HCT116 (cell line): ENCODE results near the gene CBS. TPM values are rescaled to one million over a fixed set of nuclear protein-coding genes. Genes with fewer than 3 reads are reported as not detected.

Experiments
- ATAC-seq: fragments of 200-7000 bp; cut with Tn5 transposase; 2 replicates; pipeline ENCODE4 v1.9.1; 2020; ENCODE audit warnings: mild to moderate bottlenecking, moderate library complexity
- BruUV-seq: library from RNA; stranded (reverse); fragments of 400-500 nt; replicated peaks from 2 replicates; lab custom pipeline; 2021; lab: Mats Ljungman, UMichigan
- CTCF ChIA-PET: fragments of 300-600 bp; sonication (Branson Sonifier 250); formaldehyde crosslinking; loops from one replicate; lab custom pipeline; 2021; ENCODE audit warnings: antibody characterized with exemption; lab: Charles Lee
- POLR2A ChIA-PET: fragments of 300-600, 350-600 bp; sonication (Branson Sonifier 250); formaldehyde crosslinking; loops from one replicate; lab custom pipeline; 2021; ENCODE audit warnings: antibody characterized with exemption; lab: Charles Lee
- RAD21 ChIA-PET, 2 experiments: fragments of 300-600 bp; sonication (Branson Sonifier 250); formaldehyde crosslinking; loops; one replicate each; lab custom pipeline; 2023; ENCODE audit warnings: low total read pairs in 2 of 2; ENCODE audit not compliant: uncharacterized antibody in 2 of 2, unreplicated experiment in 2 of 2, low non-redundant PET in 1 of 2; lab: Charles Lee
- DNase-seq: peaks from one replicate; pipeline ENCODE4 v3.0.0-alpha.2; 2010; ENCODE audit warnings: low read depth, low spot score
- H2AFZ ChIP-seq: fragments of 200-600 bp; shearing (Covaris generic), sonication (generic); 2 replicates; pipeline ENCODE4 v1.6.1; 2017; ENCODE audit warnings: low read depth, mixed run types, mixed read lengths, antibody characterized with exemption, low read length; ENCODE audit not compliant: poor library complexity, severe bottlenecking
- H3K27ac ChIP-seq: 2 replicates; pipeline ENCODE4 v1.5.1; 2012; ENCODE audit warnings: low read depth, low read length
- H3K27me3 ChIP-seq: fragments of 200-600 bp; sonication (generic); 2 replicates; pipeline ENCODE4 v1.6.1; 2016; ENCODE audit warnings: mixed run types, low read length, mixed read lengths; ENCODE audit not compliant: insufficient read depth
- H3K36me3 ChIP-seq, 2 experiments: fragments of 200-500 bp in 1 of 2; fragments of 200-600 bp in 1 of 2; sonication (Bioruptor generic) in 1 of 2; sonication (generic) in 1 of 2; 2 replicates each; pipeline versions ENCODE4 v1.5.1 to v1.6.1; 2014 to 2016; ENCODE audit warnings: low read length in 2 of 2, inconsistent platforms in 1 of 2, mixed read lengths in 1 of 2, mixed run types in 1 of 2; ENCODE audit not compliant: insufficient read depth in 2 of 2, control insufficient read depth in 1 of 2
- H3K4me1 ChIP-seq, 2 experiments: fragments of 200-600 bp in 1 of 2; sonication (generic) in 1 of 2; 2 replicates each; pipeline versions ENCODE4 v1.5.1 to v1.6.1; 2012 to 2017; ENCODE audit warnings: low read length in 2 of 2, inconsistent platforms in 1 of 2, mild to moderate bottlenecking in 1 of 2, mixed read lengths in 1 of 2, mixed run types in 1 of 2, moderate library complexity in 1 of 2; ENCODE audit not compliant: insufficient read depth in 2 of 2, control insufficient read depth in 1 of 2
- H3K4me2 ChIP-seq: fragments of 200-600 bp; sonication (generic); 2 replicates; pipeline ENCODE4 v1.6.1; 2017; ENCODE audit warnings: mixed run types, low read length, mixed read lengths
- H3K4me3 ChIP-seq, 2 experiments: fragments of 200-600 bp in 1 of 2; sonication (generic) in 1 of 2; replicated peaks in 1 of 2; 2 replicates each; pipeline ENCODE4 v1.5.1; 2011 to 2016; ENCODE audit warnings: low read length in 2 of 2, control low read depth in 1 of 2, low read depth in 1 of 2, mild to moderate bottlenecking in 1 of 2, mixed read lengths in 1 of 2, mixed run types in 1 of 2
- H3K79me2 ChIP-seq: fragments of 200-600 bp; sonication (generic); 2 replicates; pipeline ENCODE4 v1.6.1; 2017; ENCODE audit warnings: mild to moderate bottlenecking, mixed run types, low read length, moderate library complexity, mixed read lengths; ENCODE audit not compliant: insufficient read depth
- H3K9ac ChIP-seq: fragments of 200-600 bp; sonication (generic); 2 replicates; pipeline ENCODE4 v1.6.1; 2016; ENCODE audit warnings: low read length, mixed read lengths
- H3K9me2 ChIP-seq: fragments of 200-600 bp; sonication (generic), shearing (Covaris generic); 2 replicates; pipeline ENCODE4 v1.6.1; 2017; ENCODE audit warnings: mixed run types, mild to moderate bottlenecking, moderate library complexity; ENCODE audit not compliant: insufficient read depth
- H3K9me3 ChIP-seq, 2 experiments: fragments of 200-500 bp in 1 of 2; fragments of 200-600 bp in 1 of 2; sonication (Bioruptor generic) in 1 of 2; sonication (generic) in 1 of 2; 2 replicates each; pipeline ENCODE4 v1.6.1; 2014 to 2017; ENCODE audit warnings: low read length in 2 of 2, mixed read lengths in 2 of 2, inconsistent platforms in 1 of 2, low read depth in 1 of 2, mild to moderate bottlenecking in 1 of 2, mixed run types in 1 of 2, moderate library complexity in 1 of 2; ENCODE audit not compliant: control insufficient read depth in 1 of 2, insufficient read depth in 1 of 2
- H4K20me1 ChIP-seq: fragments of 200-600 bp; sonication (generic), shearing (Covaris generic); 2 replicates; pipeline ENCODE4 v1.6.1; 2017; ENCODE audit warnings: mixed run types, mild to moderate bottlenecking, moderate library complexity; ENCODE audit not compliant: insufficient read depth
- CEBPB ChIP-seq: IDR thresholded peaks from 2 replicates; pipeline ENCODE4 v1.6.1; 2012; ENCODE audit warnings: low read depth
- EGR1 ChIP-seq: IDR thresholded peaks from 2 replicates; pipeline ENCODE4 v1.6.1; 2012; ENCODE audit warnings: low read depth
- JUND ChIP-seq: IDR thresholded peaks from 2 replicates; pipeline ENCODE4 v1.6.1; 2012
- SIN3A ChIP-seq: IDR thresholded peaks from 2 replicates; pipeline ENCODE4 v1.6.1; 2012; ENCODE audit warnings: low read depth
- YY1 ChIP-seq: IDR thresholded peaks from 2 replicates; pipeline ENCODE4 v1.6.1; 2011; ENCODE audit warnings: low read length, low read depth, moderate library complexity, mild to moderate bottlenecking; ENCODE audit not compliant: insufficient replicate concordance; ENCODE audit errors: extremely low read depth
- intact Hi-C: fragments of 100-400 bp; cut with micrococcal nuclease; formaldehyde crosslinking; loops from 2 replicates; pipeline ENCODE4 v1.10.0; 2022
- total RNA-seq: library from RNA; stranded (reverse); gene quantifications from one replicate; pipeline ENCODE4 v1.2.1, GENCODE V29; 2021; ENCODE audit not compliant: unreplicated experiment

CBS gene
- total RNA-seq, 1 experiment from 2014 or later: 1.4 TPM

GRCh38 chr21:43031121-43031619 lies 44.5 kb downstream of the CBS start:
- no peaks in the 10 kb centered on the region for H3K36me3 ChIP-seq
- H3K27me3 ChIP-seq: no peaks in the 10 kb centered on the region
- no peaks in the 10 kb centered on the region for H3K79me2 ChIP-seq
- intact Hi-C loops: no loop called here
- ChIA-PET RAD21 (no interaction called here), POLR2A (no interaction called here), CTCF (no interaction called here)
- no peak overlapping the region for H3K27ac ChIP-seq
- BruUV-seq: no TSS peak
- no peaks in the 10 kb centered on the region for H3K9me3 ChIP-seq
- H3K4me3 ChIP-seq: no peak overlapping the region
- H3K4me2 ChIP-seq: no peak overlapping the region
- no peaks in the 10 kb centered on the region for H3K9me2 ChIP-seq
- H3K4me1 ChIP-seq: no peaks in the 10 kb centered on the region
- no peak overlapping the region for H2AFZ ChIP-seq
- no peak for TF ChIP-seq JUND
- no peak for TF ChIP-seq CEBPB
- TF ChIP-seq EGR1: no peak
- H3K9ac ChIP-seq: no peak overlapping the region
- no peaks in the 10 kb centered on the region for H4K20me1 ChIP-seq
- ATAC-seq (no peak), DNase-seq (no peak)

GRCh38 chr21:43029785-43030184 lies 45.9 kb downstream of the CBS start:
- no TSS peak for BruUV-seq
- H3K27ac ChIP-seq: no peak overlapping the region
- no peak overlapping the region for H3K9ac ChIP-seq
- H3K27me3 ChIP-seq: no peaks in the 10 kb centered on the region
- POLR2A ChIA-PET: no interaction called here
- no peak overlapping the region for H3K4me2 ChIP-seq
- H4K20me1 ChIP-seq: no peaks in the 10 kb centered on the region
- CTCF ChIA-PET: no interaction called here
- RAD21 ChIA-PET: no interaction called here
- no peak overlapping the region for H2AFZ ChIP-seq
- no peaks in the 10 kb centered on the region for H3K79me2 ChIP-seq
- no peaks in the 10 kb centered on the region for H3K9me3 ChIP-seq
- H3K4me3 ChIP-seq: no peak overlapping the region
- ATAC-seq (no peak), DNase-seq (no peak)
- intact Hi-C loops: no loop called here
- no peaks in the 10 kb centered on the region for H3K9me2 ChIP-seq
- 0 out of 4 replicates have a peak, but pooled peaks cover 3 to 6% of the 10 kb centered on the region in 2 experiments for H3K36me3 ChIP-seq
- no peaks in the 10 kb centered on the region for H3K4me1 ChIP-seq
- TF ChIP-seq SIN3A: no peak
- no peak for TF ChIP-seq JUND
- no peak for TF ChIP-seq EGR1
- no peak for TF ChIP-seq YY1
